K562 (cell line): ENCODE data around the gene SLX4IP.

Experiments
- ATF6 ChIP-seq: sonication (generic); formaldehyde crosslinking; IDR thresholded peaks from 2 replicates; pipeline ENCODE4 v1.4.0; 2020; ENCODE audit warnings: mild to moderate bottlenecking, missing genetic modification reagents
- CTCF ChIP-seq, 3 experiments: IDR thresholded peaks in 2 of 3; conservative IDR thresholded peaks in 1 of 3; 2 replicates each; pipeline ENCODE4 v1.5.1; 2011 to 2012; ENCODE audit warnings: low read length in 3 of 3, mild to moderate bottlenecking in 3 of 3, control low read depth in 2 of 3, improper control_type of control experiment in 1 of 3, inconsistent platforms in 1 of 3, low read depth in 1 of 3, mixed read lengths in 1 of 3, moderate library complexity in 1 of 3; ENCODE audit not compliant: insufficient read depth in 2 of 3
- CUX1 ChIP-seq: fragments of 200-800 bp; sonication (Bioruptor generic); IDR thresholded peaks from 2 replicates; pipeline ENCODE4 v1.6.1; 2016; ENCODE audit warnings: missing genetic modification characterization, missing compliant biosample characterization
- TEAD4 ChIP-seq, 2 experiments: sonication (generic) in 1 of 2; formaldehyde crosslinking in 1 of 2; IDR thresholded peaks; 2 replicates each; pipeline versions ENCODE4 v1.6.1 to v1.8.0; 2012 to 2022; ENCODE audit warnings: borderline replicate concordance in 1 of 2, inconsistent platforms in 1 of 2, low read length in 1 of 2, mild to moderate bottlenecking in 1 of 2, missing genetic modification reagents in 1 of 2
- ZNF324 ChIP-seq: fragments of 250-450 bp; sonication (Bioruptor Pico); IDR thresholded peaks from 2 replicates; pipeline ENCODE4 v1.4.0; 2020; ENCODE audit warnings: mild to moderate bottlenecking
- TF ChIP-seq, protein P1 (sequence below): fragments of 250-450 bp; sonication (Bioruptor Pico); IDR thresholded peaks from 2 replicates; pipeline ENCODE4 v1.9.0; 2021; ENCODE audit warnings: mild to moderate bottlenecking, inconsistent platforms

DNA sequence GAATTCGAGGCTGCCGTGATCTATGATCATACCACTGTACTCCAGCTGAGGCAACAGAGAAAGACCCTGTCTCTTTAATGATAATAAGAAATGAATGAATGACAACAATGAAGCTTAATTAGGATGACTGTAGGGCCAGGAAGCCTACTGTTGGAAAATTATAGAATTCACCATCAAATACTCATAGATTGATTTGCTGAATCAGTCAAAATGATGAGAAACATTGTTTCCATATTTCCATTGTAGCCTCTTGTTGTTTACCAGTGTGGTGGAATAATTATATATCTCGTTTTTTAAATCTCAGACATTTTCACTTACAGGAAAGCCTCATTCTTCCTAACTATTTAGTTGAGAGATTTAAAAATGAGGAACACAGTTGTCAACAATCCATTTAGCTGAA lies 142.5 kb downstream of the SLX4IP start:
- TF ChIP-seq TEAD4 (IDR thresholded peaks at IDR 0.05; ENCODE audit: low read length) (no peak), TEAD4 (CRISPR knock-in tag; IDR thresholded peaks at IDR 0.05; ENCODE audit: borderline replicate concordance) (no peak), ZNF324 (CRISPR knock-in tag) (no peak), CTCF (IDR thresholded peaks at IDR 0.05 in 2 of 3, conservative IDR thresholded peaks at IDR 0.05 in 1 of 3; ENCODE audit: insufficient read depth in 2 of 3, low read depth in 1 of 3, low read length in 3 of 3) (no peak), CUX1 (no peak), ATF6 (CRISPR knock-in tag) (no peak)
- TF ChIP-seq, protein P1, sequence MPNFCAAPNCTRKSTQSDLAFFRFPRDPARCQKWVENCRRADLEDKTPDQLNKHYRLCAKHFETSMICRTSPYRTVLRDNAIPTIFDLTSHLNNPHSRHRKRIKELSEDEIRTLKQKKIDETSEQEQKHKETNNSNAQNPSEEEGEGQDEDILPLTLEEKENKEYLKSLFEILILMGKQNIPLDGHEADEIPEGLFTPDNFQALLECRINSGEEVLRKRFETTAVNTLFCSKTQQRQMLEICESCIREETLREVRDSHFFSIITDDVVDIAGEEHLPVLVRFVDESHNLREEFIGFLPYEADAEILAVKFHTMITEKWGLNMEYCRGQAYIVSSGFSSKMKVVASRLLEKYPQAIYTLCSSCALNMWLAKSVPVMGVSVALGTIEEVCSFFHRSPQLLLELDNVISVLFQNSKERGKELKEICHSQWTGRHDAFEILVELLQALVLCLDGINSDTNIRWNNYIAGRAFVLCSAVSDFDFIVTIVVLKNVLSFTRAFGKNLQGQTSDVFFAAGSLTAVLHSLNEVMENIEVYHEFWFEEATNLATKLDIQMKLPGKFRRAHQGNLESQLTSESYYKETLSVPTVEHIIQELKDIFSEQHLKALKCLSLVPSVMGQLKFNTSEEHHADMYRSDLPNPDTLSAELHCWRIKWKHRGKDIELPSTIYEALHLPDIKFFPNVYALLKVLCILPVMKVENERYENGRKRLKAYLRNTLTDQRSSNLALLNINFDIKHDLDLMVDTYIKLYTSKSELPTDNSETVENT (CRISPR knock-in tag): no peak
